Psoas muscle (tissue), 8 donors: Measurements from ENCODE around the gene DPP10. TPM values are rescaled to one million over a fixed set of nuclear protein-coding genes. Genes with fewer than 3 reads are reported as not detected.
"Not testable (repeated sequence)": the region's sequence is repeated elsewhere in the genome, so short reads cannot be mapped to it uniquely, and the experiment has no call there.

Experiments
- ATAC-seq, 4 donors: fragments of 200-7000 bp; cut with Tn5 transposase; one replicate each; pipeline ENCODE4 v1.9.1; 2020; ENCODE audit warnings: moderate library complexity in 3 of 4, mild to moderate bottlenecking in 2 of 4
- DNase-seq, 2 donors: peaks; one replicate each; pipeline ENCODE4 v3.0.0-alpha.2; 2020
- H3K27ac ChIP-seq: fragments of 200-600 bp; one replicate; pipeline ENCODE4 v1.8.0; 2022
- H3K27me3 ChIP-seq, 3 donors: fragments of 200-600 bp in 1 of 3; one replicate each; pipeline versions ENCODE4 v1.6.1 to v1.8.0; 2013 to 2022; ENCODE audit warnings: low read length in 2 of 3, mild to moderate bottlenecking in 2 of 3, moderate library complexity in 1 of 3; ENCODE audit not compliant: insufficient read depth in 3 of 3
- H3K36me3 ChIP-seq, 2 donors: fragments of 200-600 bp in 1 of 2; one replicate each; pipeline versions ENCODE4 v1.6.1 to v1.8.0; 2013 to 2022; ENCODE audit warnings: low read depth in 1 of 2, mild to moderate bottlenecking in 1 of 2, moderate library complexity in 1 of 2; ENCODE audit not compliant: insufficient read depth in 1 of 2
- H3K4me1 ChIP-seq: fragments of 200-600 bp; one replicate; pipeline ENCODE4 v1.8.0; 2022
- H3K4me3 ChIP-seq: fragments of 200-600 bp; one replicate; pipeline ENCODE4 v1.8.0; 2022; ENCODE audit warnings: mild to moderate bottlenecking
- H3K9me3 ChIP-seq: fragments of 200-600 bp; one replicate; pipeline ENCODE4 v1.8.0; 2022
- CTCF ChIP-seq: fragments of 200-600 bp; IDR thresholded peaks from one replicate; pipeline ENCODE4 v1.8.0; 2022; ENCODE audit warnings: antibody characterized with exemption
- WGBS, 3 donors: extraction: QIAGEN DNeasy Blood & Tissue Kit; methylation state at CpG; one replicate each; pipeline versions ENCODE4 v1.1.6 to v1.1.7; 2013; 5-methylcytosine and 5-hydroxymethylcytosine counted together
- intact Hi-C, 2 donors: fragments of 100-400 bp; cut with DNase I; formaldehyde crosslinking; loops; one replicate each; pipeline versions ENCODE4 v1.11.0 to v1.14.2; 2022
- polyA plus RNA-seq, 3 donors: library from polyadenylated mRNA; stranded (reverse); fragments of 200-250 nt; gene quantifications; one replicate each; pipeline ENCODE4 v1.2.3, GENCODE V29; 2013
- total RNA-seq, 4 donors: library from RNA; stranded (reverse); fragmentation: NEBNext Ultra II Directional in 2 of 4; extraction: Animal tissue kit (Norgen Biotek cat#: 25700) in 2 of 4; gene quantifications; one replicate each; pipeline versions ENCODE4 v1.2.1 to v1.2.4, GENCODE V29; 2021 to 2023
- donor health status: healthy with polysubstance abuse.
- donor health status: DM: no; HTN: no; CAD: no; lungs with moderate emphysema.
- donor health status: Bipolar disorder and iron deficiency.
- donor health status: healthy.
- donor health status: DM: yes; HTN: yes; CAD: no.
- donor health status: DM: no; HTN: no; CAD: no.
- donor health status: DM: no; HTN: no; CAD: no.
- donor health status: DM: yes; HTN: yes; CAD: no.

DPP10 gene
- total and polyA plus RNA-seq, 7 donors: 0.01 to 0.11 TPM; not detected in 5

GRCh38 chr2:115427436-115427835, 985.0 kb downstream of the DPP10 start:
- Histone ChIP-seq H3K27ac (no peak overlapping the region), H3K4me1 (no peaks in the 10 kb centered on the region), H3K4me3 (no peak overlapping the region), H3K27me3 (no peaks in the 10 kb centered on the region), H3K9me3 (no peaks in the 10 kb centered on the region), H3K36me3 (no peaks in the 10 kb centered on the region)
- no peak for TF ChIP-seq CTCF
- intact Hi-C loops: no loop called here
- WGBS, 3 donors: 50 to 64% (median 62%) methylated on average over 1 of the region's 1 CpG
- DNase-seq (no peak), ATAC-seq (no peak)

- H3K27me3 ChIP-seq, DNase-seq, H3K27ac ChIP-seq, H3K4me1 ChIP-seq, H3K4me3 ChIP-seq, H3K9me3 ChIP-seq, H3K36me3 ChIP-seq, ATAC-seq, intact Hi-C loops: not testable (repeated sequence)
- WGBS, 3 donors: 14 to 19% (median 19%) methylated on average over 6 of the region's 6 CpGs
Measured at GRCh38 chr2:115440746-115441145, 998.3 kb downstream of the DPP10 start.

- WGBS, 3 donors: 48 to 63% (median 48%) methylated on average over 1 of the region's 1 CpG
Measured at GRCh38 chr2:115443539-115444185, 1001.2 kb downstream of the DPP10 start.

GRCh38 chr2:115460008-115460407, 1017.6 kb downstream of the DPP10 start:
- H3K36me3 ChIP-seq: no peaks in the 10 kb centered on the region
- TF ChIP-seq CTCF: no peak
- no peak for DNase-seq
- no peaks in the 10 kb centered on the region for H3K9me3 ChIP-seq
- 67 to 74% (median 71%) methylated on average over 2 of the region's 2 CpGs for WGBS, 3 donors
- H3K27ac ChIP-seq: no peak overlapping the region
- ATAC-seq: no peak
- intact Hi-C loops: no loop called here
- H3K4me3 ChIP-seq: no peak overlapping the region
- H3K27me3 ChIP-seq: no peaks in the 10 kb centered on the region
- no peaks in the 10 kb centered on the region for H3K4me1 ChIP-seq

More at GRCh38 chr2:115443539-115444185, 1001.2 kb downstream of the DPP10 start:
- Histone ChIP-seq H3K9me3 (no peaks in the 10 kb centered on the region), H3K36me3 (no peaks in the 10 kb centered on the region), H3K4me1 (no peaks in the 10 kb centered on the region), H3K27ac (no peak overlapping the region), H3K27me3 (no peaks in the 10 kb centered on the region), H3K4me3 (no peak overlapping the region)
- intact Hi-C loops: no loop called here
- no peak for ATAC-seq
- DNase-seq: no peak
- no peak for TF ChIP-seq CTCF

GRCh38 chr2:115480741-115481140, 1038.3 kb downstream of the DPP10 start:
- ATAC-seq (no peak), DNase-seq (no peak)
- intact Hi-C loops: no loop called here
- Histone ChIP-seq H3K27ac (no peak overlapping the region), H3K9me3 (no peaks in the 10 kb centered on the region), H3K4me3 (no peak overlapping the region), H3K36me3 (no peaks in the 10 kb centered on the region), H3K27me3 (no peaks in the 10 kb centered on the region), H3K4me1 (no peaks in the 10 kb centered on the region)
- WGBS, 3 donors: 41 to 57% (median 48%) methylated on average over 1 of the region's 1 CpG
- no peak for TF ChIP-seq CTCF
